Aorta (tissue), 5 donors: Measurements from ENCODE around the gene GCSAML. TPM values are rescaled to one million over a fixed set of nuclear protein-coding genes. Genes with fewer than 3 reads are reported as not detected.

Experiments
- ATAC-seq: fragments of 200-7000 bp; cut with Tn5 transposase; one replicate; pipeline ENCODE4 v1.9.1; 2022; ENCODE audit warnings: moderate library complexity; ENCODE audit not compliant: low FRiP score
- DNase-seq, 2 donors: peaks; one replicate each; pipeline ENCODE4 v3.0.0-alpha.2; 2020
- H3K27ac ChIP-seq, 2 donors: one replicate each; pipeline ENCODE4 v1.5.1; 2013; ENCODE audit warnings: low read length in 2 of 2, mild to moderate bottlenecking in 2 of 2, moderate library complexity in 2 of 2, control low read depth in 1 of 2, inconsistent platforms in 1 of 2, low read depth in 1 of 2
- H3K27me3 ChIP-seq, 2 donors: one replicate each; pipeline ENCODE4 v1.6.1; 2013; ENCODE audit warnings: control low read depth in 1 of 2, low read length in 1 of 2, mild to moderate bottlenecking in 1 of 2, moderate library complexity in 1 of 2; ENCODE audit not compliant: insufficient read depth in 2 of 2, control insufficient read depth in 1 of 2
- H3K36me3 ChIP-seq, 2 donors: one replicate each; pipeline ENCODE4 v1.6.1; 2013; ENCODE audit warnings: control low read depth in 1 of 2, low read length in 1 of 2, mild to moderate bottlenecking in 1 of 2; ENCODE audit not compliant: insufficient read depth in 2 of 2, control insufficient read depth in 1 of 2
- H3K4me1 ChIP-seq, 2 donors: one replicate each; pipeline ENCODE4 v1.6.1; 2013; ENCODE audit warnings: low read length in 2 of 2, control low read depth in 1 of 2, mild to moderate bottlenecking in 1 of 2, moderate library complexity in 1 of 2; ENCODE audit not compliant: insufficient read depth in 2 of 2, control insufficient read depth in 1 of 2
- H3K4me3 ChIP-seq, 2 donors: one replicate each; pipeline ENCODE4 v1.5.1; 2013; ENCODE audit warnings: low read length in 2 of 2, control low read depth in 1 of 2, mild to moderate bottlenecking in 1 of 2
- H3K9me3 ChIP-seq: one replicate; pipeline ENCODE4 v1.6.1; 2013; ENCODE audit warnings: mild to moderate bottlenecking, low read length; ENCODE audit not compliant: control insufficient read depth
- WGBS, 2 donors: extraction: QIAGEN DNeasy Blood & Tissue Kit; methylation state at CpG; one replicate each; pipeline ENCODE4 v1.1.7; 2013; 5-methylcytosine and 5-hydroxymethylcytosine counted together
- intact Hi-C, 2 donors: fragments of 100-400 bp; cut with DNase I; formaldehyde crosslinking; loops; one replicate each; pipeline versions ENCODE4 v1.14.2 to v1.15.0; 2022
- polyA plus RNA-seq, 2 donors: library from polyadenylated mRNA; stranded (reverse); fragments of 200-250 nt; gene quantifications; one replicate each; pipeline ENCODE4 v1.2.3, GENCODE V29; 2013
- total RNA-seq, 2 donors: library from RNA; stranded (reverse); fragmentation: NEBNext Ultra II Directional; extraction: Animal tissue kit (Norgen Biotek cat#: 25700); gene quantifications; one replicate each; pipeline ENCODE4 v1.2.1, GENCODE V29; 2021
- donor health status: healthy with polysubstance abuse.
- donor health status: Bipolar disorder and iron deficiency.
- donor health status: DM: no; HTN: no; CAD: no.
- donor health status: DM: no; HTN: no; CAD: no.
- donor health status: DM: yes; HTN: yes; CAD: no.

Gene GCSAML
- total and polyA plus RNA-seq, 4 donors: 0.06 to 0.81 TPM; not detected in 2

GRCh38 chr1:247551721-247552120 lies 2.8 kb downstream of the GCSAML start:
- intact Hi-C loops: no loop called here
- Histone ChIP-seq H3K27ac (no peak overlapping the region), H3K36me3 (no peaks in the 10 kb centered on the region), H3K4me3 (no peak overlapping the region), H3K9me3 (peaks cover 3% of the 10 kb centered on the region), H3K4me1 (no peaks in the 10 kb centered on the region), H3K27me3 (no peaks in the 10 kb centered on the region)
- ATAC-seq (no peak), DNase-seq (no peak)
- WGBS, 2 donors: 27 to 28% methylated on average over 1 of the region's 1 CpG

GRCh38 chr1:247552231-247552630 lies 3.3 kb downstream of the GCSAML start:
- intact Hi-C loops: no loop called here
- Histone ChIP-seq H3K27ac (no peak overlapping the region), H3K27me3 (no peaks in the 10 kb centered on the region), H3K9me3 (peaks cover 3% of the 10 kb centered on the region), H3K4me3 (no peak overlapping the region), H3K36me3 (no peaks in the 10 kb centered on the region), H3K4me1 (no peaks in the 10 kb centered on the region)
- ATAC-seq (no peak), DNase-seq (no peak)
- WGBS, 2 donors: 64 to 72% methylated on average over 2 of the region's 2 CpGs

GRCh38 chr1:247557926-247558674 lies 9.2 kb downstream of the GCSAML start:
- no peak for DNase-seq
- intact Hi-C loops: no loop called here
- Histone ChIP-seq H3K4me3 (no peak overlapping the region), H3K36me3 (no peaks in the 10 kb centered on the region), H3K27ac (no peak overlapping the region), H3K4me1 (no peaks in the 10 kb centered on the region), H3K9me3 (peaks cover 3% of the 10 kb centered on the region), H3K27me3 (no peaks in the 10 kb centered on the region)
- 70 to 73% methylated on average over 2 of the region's 2 CpGs for WGBS, 2 donors
- ATAC-seq: no peak

GRCh38 chr1:247561711-247562110 lies 12.8 kb downstream of the GCSAML start:
- intact Hi-C loops: no loop called here
- ATAC-seq (no peak), DNase-seq (no peak)
- Histone ChIP-seq H3K4me3 (no peak overlapping the region), H3K9me3 (no peaks in the 10 kb centered on the region), H3K36me3 (no peaks in the 10 kb centered on the region), H3K27me3 (no peaks in the 10 kb centered on the region), H3K27ac (no peak overlapping the region), H3K4me1 (no peaks in the 10 kb centered on the region)
- 62 to 65% methylated on average over 10 of the region's 10 CpGs for WGBS, 2 donors

GRCh38 chr1:247562198-247562597 lies 13.3 kb downstream of the GCSAML start:
- Histone ChIP-seq H3K9me3 (no peaks in the 10 kb centered on the region), H3K27me3 (no peaks in the 10 kb centered on the region), H3K4me1 (no peaks in the 10 kb centered on the region), H3K27ac (no peak overlapping the region), H3K4me3 (no peak overlapping the region), H3K36me3 (no peaks in the 10 kb centered on the region)
- no peak for ATAC-seq
- intact Hi-C loops: no loop called here
- WGBS, 2 donors: 44 to 51% methylated on average over 9 of the region's 9 CpGs
- DNase-seq: no peak

- Histone ChIP-seq H3K36me3 (no peaks in the 10 kb centered on the region), H3K4me3 (no peak overlapping the region), H3K27me3 (no peaks in the 10 kb centered on the region), H3K4me1 (no peaks in the 10 kb centered on the region), H3K27ac (no peak overlapping the region), H3K9me3 (no peaks in the 10 kb centered on the region)
- intact Hi-C loops: no loop called here
- ATAC-seq (no peak), DNase-seq (no peak)
- 38 to 45% methylated on average over 1 of the region's 1 CpG for WGBS, 2 donors
Observed at GRCh38 chr1:247574236-247574635, 25.3 kb downstream of the GCSAML start.

- no peaks in the 10 kb centered on the region for H3K36me3 ChIP-seq
- DNase-seq (no peak), ATAC-seq (no peak)
- no peaks in the 10 kb centered on the region for H3K4me1 ChIP-seq
- H3K27me3 ChIP-seq: no peaks in the 10 kb centered on the region
- H3K4me3 ChIP-seq: no peak overlapping the region
- H3K27ac ChIP-seq: no peak overlapping the region
- no peaks in the 10 kb centered on the region for H3K9me3 ChIP-seq
- intact Hi-C loops: no loop called here
Observed at GRCh38 chr1:247574664-247575063, 25.7 kb downstream of the GCSAML start.

- WGBS, 2 donors: 52 to 54% methylated on average over 3 of the region's 3 CpGs
- intact Hi-C loops: no loop called here
- no peak overlapping the region for H3K27ac ChIP-seq
- no peaks in the 10 kb centered on the region for H3K36me3 ChIP-seq
- no peaks in the 10 kb centered on the region for H3K27me3 ChIP-seq
- ATAC-seq (no peak), DNase-seq (no peak)
- no peak overlapping the region for H3K4me3 ChIP-seq
- no peaks in the 10 kb centered on the region for H3K4me1 ChIP-seq
- no peaks in the 10 kb centered on the region for H3K9me3 ChIP-seq
Observed at GRCh38 chr1:247576514-247576913, 27.6 kb downstream of the GCSAML start.

- Histone ChIP-seq H3K9me3 (peaks cover 2% of the 10 kb centered on the region), H3K27me3 (no peaks in the 10 kb centered on the region), H3K27ac (no peak overlapping the region), H3K36me3 (no peaks in the 10 kb centered on the region), H3K4me3 (no peak overlapping the region), H3K4me1 (no peaks in the 10 kb centered on the region)
- WGBS, 2 donors: 78 to 81% methylated on average over 5 of the region's 5 CpGs
- intact Hi-C loops: no loop called here
- no peak for DNase-seq
- no peak for ATAC-seq
Observed at GRCh38 chr1:247578946-247579460, 30.1 kb downstream of the GCSAML start.
